Measurements from ENCODE around the gene OR51E2.

- TF ChIP-seq CTCF (IDR thresholded peaks at IDR 0.05) (no peak), ZFX (IDR thresholded peaks at IDR 0.05; ENCODE audit: borderline replicate concordance) (no peak)
Measured at GRCh38 chr11:4664786-4665185, 32.9 kb downstream of the OR51E2 start.

Measured in 22Rv1 (cell line).